ENCODE data around the gene RIPPLY2.
A peak's percentile ranks its signal among the peaks of the same experiment; 100 is the strongest.
"Not testable (repeated sequence)": the region's sequence is repeated elsewhere in the genome, so short reads cannot be mapped to it uniquely, and the experiment has no call there.

Gene RIPPLY2, protein sequence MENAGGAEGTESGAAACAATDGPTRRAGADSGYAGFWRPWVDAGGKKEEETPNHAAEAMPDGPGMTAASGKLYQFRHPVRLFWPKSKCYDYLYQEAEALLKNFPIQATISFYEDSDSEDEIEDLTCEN

DNA sequence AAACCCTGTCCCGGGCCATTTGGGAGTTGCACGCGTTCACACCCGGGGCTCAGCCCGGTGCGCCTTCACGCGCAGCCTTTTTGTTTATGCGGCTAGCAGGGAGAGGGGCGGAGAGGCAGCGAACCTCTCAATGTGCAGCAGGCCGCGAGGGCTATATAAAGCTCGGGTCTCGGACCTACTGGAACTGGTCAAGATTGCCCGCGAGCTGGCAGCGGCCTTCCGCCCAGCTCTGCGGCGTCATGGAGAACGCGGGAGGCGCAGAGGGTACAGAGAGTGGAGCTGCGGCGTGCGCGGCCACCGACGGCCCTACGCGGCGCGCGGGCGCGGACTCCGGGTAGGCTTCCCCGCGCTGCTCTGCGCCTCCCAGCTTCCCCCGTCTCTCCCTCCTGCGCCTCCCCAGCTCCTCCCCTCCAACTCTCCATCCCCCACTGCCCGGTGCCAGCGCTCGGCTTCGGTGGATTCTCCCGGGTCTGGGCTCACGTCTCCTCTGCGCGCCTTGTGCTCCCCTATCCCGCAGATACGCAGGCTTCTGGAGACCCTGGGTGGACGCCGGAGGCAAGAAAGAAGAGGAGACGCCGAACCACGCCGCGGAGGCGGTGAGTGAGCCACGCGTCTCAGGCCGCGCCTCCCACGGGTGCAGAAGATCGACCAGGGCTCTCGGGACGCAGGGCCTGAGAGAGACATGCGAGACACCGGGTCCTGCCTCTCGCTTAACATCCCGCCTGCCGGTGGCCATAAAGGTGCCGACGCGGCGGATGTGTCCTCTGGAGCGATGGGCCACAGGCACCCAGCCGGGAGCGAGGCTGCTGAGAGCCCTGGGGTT is at the start of gene RIPPLY2:
RIPPLY2 (plus strand) TSS at position 183 of the 823 bp plus-strand sequence; CDS start at position 240, 57 bp downstream.
- peak; percentile 86 for DNase-seq

GRCh38 chr6:83803492-83803891 is 49.7 kb upstream of the RIPPLY2 start:
- not testable (repeated sequence) for DNase-seq

DNA sequence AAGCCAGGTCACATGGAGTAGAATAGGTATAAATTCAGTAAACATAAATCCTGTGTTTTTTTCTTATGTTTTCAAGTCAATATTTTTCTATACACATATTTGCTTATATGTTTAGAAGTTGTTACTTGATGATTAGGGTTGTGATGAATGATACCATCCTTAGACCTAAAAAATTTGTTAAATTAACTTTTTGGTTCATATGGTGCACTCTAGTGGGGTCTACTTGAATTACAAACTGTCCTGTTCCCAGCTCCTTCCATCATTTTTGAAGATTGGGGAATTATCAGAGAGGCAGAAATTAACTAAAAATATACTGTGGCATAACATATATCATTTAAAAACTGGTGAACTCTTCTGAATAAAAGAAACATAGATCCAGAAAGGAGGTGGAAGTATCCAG is 48.3 kb upstream of the RIPPLY2 start:
- DNase-seq, result no peak

GRCh38 chr6:83808005-83808404 is 45.2 kb upstream of the RIPPLY2 start:
- no peak for DNase-seq

- DNase-seq, result no peak
These were observed 44.2 kb upstream of the RIPPLY2 start for GRCh38 chr6:83808926-83809325.

- DNase-seq, result no peak
These were observed 40.6 kb upstream of the RIPPLY2 start for GRCh38 chr6:83812595-83812994.

- peak; percentile 6 for DNase-seq
These were observed 37.4 kb upstream of the RIPPLY2 start for GRCh38 chr6:83815631-83816272.

DNA sequence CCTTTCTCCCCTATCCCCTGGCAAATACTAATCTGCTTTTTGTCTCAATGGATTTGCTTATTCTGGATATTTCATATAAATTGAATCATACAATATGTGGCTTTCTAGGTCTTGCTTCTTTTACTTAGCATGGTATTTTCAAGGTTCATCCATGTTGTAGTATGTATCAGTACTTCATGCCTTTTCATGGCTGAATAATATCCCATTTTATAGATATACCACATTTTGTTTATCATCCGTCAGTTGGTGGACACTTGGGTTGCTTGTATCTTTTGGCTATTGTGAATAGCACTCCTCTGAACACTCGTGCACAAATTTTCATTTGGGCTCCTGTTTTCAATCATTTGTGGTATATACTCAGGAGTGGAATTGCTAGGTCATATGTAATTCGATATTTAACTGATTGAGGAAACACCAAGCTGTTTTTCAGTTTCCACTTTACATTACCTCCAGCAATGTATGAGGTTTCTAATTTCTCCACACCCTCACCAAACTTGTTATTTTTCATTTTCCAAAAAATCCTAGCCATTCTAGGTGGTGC is 30.5 kb upstream of the RIPPLY2 start:
- no peak for DNase-seq

- DNase-seq, result no peak
These were observed 28.8 kb upstream of the RIPPLY2 start for GRCh38 chr6:83824388-83824801.

DNA sequence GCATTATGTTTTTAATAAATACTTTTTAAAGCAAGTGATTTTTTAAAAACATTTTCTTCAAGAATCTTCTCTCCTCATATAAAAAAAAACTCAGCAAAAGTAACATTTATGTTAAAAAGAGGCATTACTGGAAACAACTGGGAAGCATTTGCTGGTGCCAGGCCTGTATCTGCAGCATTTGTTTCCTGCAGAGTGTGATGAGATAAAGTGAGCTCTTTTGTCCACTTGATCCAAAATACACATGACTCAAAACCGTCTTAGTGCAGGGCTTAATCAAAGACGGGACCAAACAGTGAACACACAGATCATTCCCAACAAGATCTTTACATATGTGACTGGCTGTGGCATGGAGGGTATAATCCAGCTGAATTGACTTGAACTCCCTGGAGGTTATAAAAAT is 28.3 kb upstream of the RIPPLY2 start:
- DNase-seq, result no peak

DNA sequence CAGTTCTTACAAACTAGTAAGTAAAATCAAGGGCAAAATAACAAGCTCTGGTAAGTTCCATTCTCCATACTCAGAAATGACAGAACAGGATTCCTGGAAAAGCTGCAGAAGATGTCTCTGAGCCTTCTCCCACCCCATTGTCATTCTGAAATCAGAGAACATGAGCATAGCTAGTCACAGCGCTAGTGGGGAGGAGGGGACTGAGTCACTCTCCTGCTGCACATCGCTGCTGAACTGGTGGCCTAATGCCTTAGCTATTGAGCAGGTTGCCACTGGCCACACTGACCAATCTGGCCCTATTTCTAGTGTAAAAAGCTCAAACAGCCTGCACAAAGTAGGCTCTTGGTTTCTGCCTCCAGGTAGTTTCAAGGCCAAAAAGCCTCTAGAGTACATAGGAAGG is 26.1 kb upstream of the RIPPLY2 start:
- DNase-seq, result no peak

DNA sequence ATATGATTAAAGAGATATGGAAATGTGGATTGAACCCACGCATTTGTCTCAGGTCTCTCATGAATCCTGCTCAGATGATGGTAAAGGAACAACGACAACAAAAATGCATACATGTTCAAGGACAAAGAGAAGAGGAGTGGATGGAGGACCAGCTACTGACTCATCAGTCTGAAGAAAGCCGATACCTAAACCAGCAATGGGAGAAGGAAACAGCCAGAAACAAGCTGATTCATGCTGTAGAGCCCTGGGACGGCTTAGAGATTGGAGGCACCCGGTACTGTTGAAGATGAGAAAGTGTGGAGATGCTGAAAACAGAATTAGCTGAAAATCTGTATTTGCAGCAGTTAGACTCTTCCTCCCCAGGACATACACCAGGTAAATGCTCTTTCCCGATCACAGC is 14.4 kb upstream of the RIPPLY2 start:
- no peak for DNase-seq

GRCh38 chr6:83844170-83844569 is 9.0 kb upstream of the RIPPLY2 start:
- DNase-seq, result no peak

DNA sequence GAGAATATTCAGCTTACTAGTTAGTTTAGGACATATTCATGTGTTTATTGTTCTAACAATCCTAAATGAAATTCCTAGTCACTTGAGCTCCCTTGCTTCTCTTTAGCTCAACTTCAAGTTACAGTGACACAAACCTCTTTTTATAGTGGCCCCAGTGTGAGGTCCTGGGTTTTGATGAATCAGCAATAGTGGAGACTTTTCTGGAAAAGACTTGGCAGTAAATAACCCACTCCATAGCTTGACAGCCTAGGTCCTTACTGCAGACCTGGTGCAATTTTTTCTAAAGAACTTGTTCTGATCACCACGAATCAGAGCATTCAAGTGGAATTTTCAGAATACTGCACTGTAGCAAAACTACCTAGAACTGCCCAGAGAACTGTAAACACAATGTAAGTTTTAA is 6.9 kb upstream of the RIPPLY2 start:
- DNase-seq, result no peak

- no peak for DNase-seq
These were observed 6.0 kb upstream of the RIPPLY2 start for GRCh38 chr6:83847179-83847578.

- no peak for DNase-seq
These were observed 4.0 kb upstream of the RIPPLY2 start for GRCh38 chr6:83849127-83849526.

- DNase-seq, result no peak
These were observed 3.5 kb upstream of the RIPPLY2 start for GRCh38 chr6:83849610-83850009.

GRCh38 chr6:83852528-83853177 is 507 bp upstream of the RIPPLY2 start:
- no peak for DNase-seq

- DNase-seq, result no peak
These were observed 891 bp downstream of the RIPPLY2 start for GRCh38 chr6:83854001-83854501.

- DNase-seq, result no peak
These were observed 1.6 kb downstream of the RIPPLY2 start for GRCh38 chr6:83854766-83855165.

GRCh38 chr6:83859410-83860358 is 6.5 kb downstream of the RIPPLY2 start, which contains the start of gene CYB5R4:
Gene CYB5R4 (plus strand): TSS chr6:83859689. CDS start chr6:83859783, 94 bp downstream.
- peak; percentile 98 for DNase-seq

DNA sequence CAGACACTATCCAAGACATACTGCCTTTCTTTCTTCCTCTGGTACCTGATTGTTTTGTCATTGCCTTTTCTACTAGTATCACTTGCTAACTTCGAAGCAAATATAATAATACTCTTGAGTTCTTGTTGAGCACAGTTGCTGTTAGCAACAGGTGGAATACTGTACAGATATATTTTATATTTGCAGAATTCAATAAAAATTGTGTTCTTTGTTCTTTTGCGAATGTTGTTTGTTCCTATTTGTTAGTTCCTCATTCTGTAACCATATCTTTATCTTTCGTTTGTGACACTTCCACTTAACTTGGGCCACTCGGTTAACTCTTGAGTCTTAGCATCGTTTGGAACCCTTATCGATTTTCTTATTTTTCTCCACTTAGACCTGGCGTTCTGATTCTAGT is 7.2 kb downstream of the RIPPLY2 start:
- no peak for DNase-seq
